Esophagus squamous epithelium (tissue), 5 donors: ENCODE results near the gene DIDO1. TPM values are rescaled to one million over a fixed set of nuclear protein-coding genes. Genes with fewer than 3 reads are reported as not detected.

ENCODE experiments used
- DNase-seq: peaks from one replicate; lab custom pipeline; 2025; lab: John Stamatoyannopoulos, UW
- H3K27ac ChIP-seq, 4 donors: fragments of 200-600 bp; sonication (generic); one replicate each; pipeline ENCODE4 v1.5.1; 2016 to 2019; ENCODE audit warnings: mild to moderate bottlenecking in 1 of 4
- H3K27me3 ChIP-seq, 4 donors: fragments of 200-600 bp; sonication (generic); 1 replicate in 3 of 4; 2 replicates in 1 of 4; pipeline versions ENCODE4 v1.5.1 to v1.6.0; 2017 to 2021; ENCODE audit warnings: antibody characterized with exemption in 1 of 4
- H3K36me3 ChIP-seq, 3 donors: fragments of 200-600 bp; sonication (generic); one replicate each; pipeline ENCODE4 v1.5.1; 2016 to 2019
- H3K4me1 ChIP-seq, 3 donors: fragments of 200-600 bp; sonication (generic); one replicate each; pipeline ENCODE4 v1.5.1; 2017 to 2019
- H3K4me3 ChIP-seq, 4 donors: fragments of 200-600 bp; sonication (generic); 1 replicate in 3 of 4; 2 replicates in 1 of 4; pipeline ENCODE4 v1.5.1; 2016 to 2019; ENCODE audit warnings: mild to moderate bottlenecking in 2 of 4, moderate library complexity in 1 of 4
- H3K9me3 ChIP-seq, 3 donors: fragments of 200-600 bp; sonication (generic); one replicate each; pipeline ENCODE4 v1.5.1; 2016 to 2019
- POLR2A ChIP-seq, 4 donors: fragments of 450-650 bp; IDR thresholded peaks; one replicate each; pipeline ENCODE4 v1.6.1; 2017; ENCODE audit warnings: antibody characterized with exemption in 4 of 4, mild to moderate bottlenecking in 4 of 4, moderate library complexity in 3 of 4
- WGBS, 2 donors: methylation state at CpG; one replicate each; pipeline ENCODE4 v1.1.5; 2018; 5-methylcytosine and 5-hydroxymethylcytosine counted together
- intact Hi-C: fragments of 100-400 bp; cut with DNase I; formaldehyde crosslinking; loops from one replicate; pipeline ENCODE4 v1.15.0; 2022
- total RNA-seq, 4 donors: library from RNA; depleted of rRNA; stranded (reverse); fragments of >200 nt; gene quantifications; one replicate each; pipeline ENCODE4 v1.1.0, GENCODE V29; 2016
- TF ChIP-seq, protein P1 (sequence below), 6 experiments: fragments of 450-650 bp in 4 of 6; fragments of 200-600 bp in 2 of 6; sonication (generic) in 2 of 6; IDR thresholded peaks; one replicate each; pipeline ENCODE4 v1.5.1; 2016 to 2019; ENCODE audit warnings: antibody characterized with exemption in 6 of 6, mild to moderate bottlenecking in 4 of 6, moderate library complexity in 4 of 6
- donor health status: DM: yes; HTN: yes; CAD: no.

Gene DIDO1
- total RNA-seq, 4 donors from 2014 or later = 27.6 to 57.8 (median 36.7) TPM

DNA sequence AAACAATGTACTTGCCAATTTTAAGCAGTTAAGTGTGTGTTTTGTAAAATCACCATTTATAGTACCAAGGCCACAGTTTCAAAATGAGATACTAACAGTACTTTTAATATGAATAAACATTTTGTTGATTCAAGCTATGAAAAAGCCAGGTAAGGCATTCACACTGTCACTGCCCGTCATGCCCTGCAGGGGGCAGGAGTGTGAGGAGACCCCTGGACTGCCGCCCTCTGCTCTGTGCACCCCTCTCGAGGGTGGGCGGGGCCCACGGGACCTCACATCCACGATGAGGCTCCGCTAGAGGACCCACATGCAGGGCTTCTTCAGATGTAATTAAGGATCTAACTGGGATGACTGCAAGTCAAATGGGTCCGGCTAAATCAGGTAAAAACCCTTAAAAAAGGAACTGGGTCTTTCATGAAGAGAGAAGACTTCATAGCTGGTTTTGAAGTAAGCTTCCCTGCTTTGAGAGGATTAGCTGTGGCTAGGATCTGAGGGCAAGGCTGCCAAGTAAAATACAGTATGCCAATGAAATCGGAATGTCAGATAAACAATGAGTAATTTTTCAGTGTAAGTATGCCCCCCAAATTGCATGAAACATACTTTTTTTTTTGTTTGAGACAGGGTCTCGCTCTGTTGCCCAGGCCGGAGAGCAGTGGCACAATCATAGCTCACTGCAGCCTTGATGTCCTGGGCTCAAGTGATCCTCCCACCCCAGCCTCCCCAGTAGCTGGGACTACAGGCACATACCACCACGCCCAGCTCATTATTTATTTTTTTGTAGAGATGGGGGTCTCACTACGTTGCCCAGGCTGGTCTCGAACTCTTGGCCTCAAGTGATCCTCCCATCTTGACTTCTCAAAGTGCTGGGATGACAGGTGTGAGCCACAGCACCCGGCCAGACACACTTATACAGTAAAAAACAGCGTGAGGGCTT lies 18.7 kb downstream of the DIDO1 start:
- no peak for DNase-seq
- H3K36me3 ChIP-seq = peaks cover 48 to 100% (median 81%) of the 10 kb centered on the region in 3 donors
- H3K9me3 ChIP-seq = no peaks in the 10 kb centered on the region
- intact Hi-C loops = no loop called here
- no peak overlapping the region for H3K4me3 ChIP-seq
- TF ChIP-seq, protein P1, sequence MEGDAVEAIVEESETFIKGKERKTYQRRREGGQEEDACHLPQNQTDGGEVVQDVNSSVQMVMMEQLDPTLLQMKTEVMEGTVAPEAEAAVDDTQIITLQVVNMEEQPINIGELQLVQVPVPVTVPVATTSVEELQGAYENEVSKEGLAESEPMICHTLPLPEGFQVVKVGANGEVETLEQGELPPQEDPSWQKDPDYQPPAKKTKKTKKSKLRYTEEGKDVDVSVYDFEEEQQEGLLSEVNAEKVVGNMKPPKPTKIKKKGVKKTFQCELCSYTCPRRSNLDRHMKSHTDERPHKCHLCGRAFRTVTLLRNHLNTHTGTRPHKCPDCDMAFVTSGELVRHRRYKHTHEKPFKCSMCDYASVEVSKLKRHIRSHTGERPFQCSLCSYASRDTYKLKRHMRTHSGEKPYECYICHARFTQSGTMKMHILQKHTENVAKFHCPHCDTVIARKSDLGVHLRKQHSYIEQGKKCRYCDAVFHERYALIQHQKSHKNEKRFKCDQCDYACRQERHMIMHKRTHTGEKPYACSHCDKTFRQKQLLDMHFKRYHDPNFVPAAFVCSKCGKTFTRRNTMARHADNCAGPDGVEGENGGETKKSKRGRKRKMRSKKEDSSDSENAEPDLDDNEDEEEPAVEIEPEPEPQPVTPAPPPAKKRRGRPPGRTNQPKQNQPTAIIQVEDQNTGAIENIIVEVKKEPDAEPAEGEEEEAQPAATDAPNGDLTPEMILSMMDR (IDR thresholded peaks at IDR 0.05) = peak in 4 of 6 experiments; percentile 17 to 35 (median 30)
- no peak for TF ChIP-seq POLR2A (IDR thresholded peaks at IDR 0.05)
- no peak overlapping the region for H3K27ac ChIP-seq
- no peaks in the 10 kb centered on the region for H3K27me3 ChIP-seq
- WGBS, 2 donors = 63 to 70% methylated on average over 12 to 13 of the region's 16 CpGs
- peaks cover 0 to 18% (median 0%) of the 10 kb centered on the region in 3 donors for H3K4me1 ChIP-seq

DNA sequence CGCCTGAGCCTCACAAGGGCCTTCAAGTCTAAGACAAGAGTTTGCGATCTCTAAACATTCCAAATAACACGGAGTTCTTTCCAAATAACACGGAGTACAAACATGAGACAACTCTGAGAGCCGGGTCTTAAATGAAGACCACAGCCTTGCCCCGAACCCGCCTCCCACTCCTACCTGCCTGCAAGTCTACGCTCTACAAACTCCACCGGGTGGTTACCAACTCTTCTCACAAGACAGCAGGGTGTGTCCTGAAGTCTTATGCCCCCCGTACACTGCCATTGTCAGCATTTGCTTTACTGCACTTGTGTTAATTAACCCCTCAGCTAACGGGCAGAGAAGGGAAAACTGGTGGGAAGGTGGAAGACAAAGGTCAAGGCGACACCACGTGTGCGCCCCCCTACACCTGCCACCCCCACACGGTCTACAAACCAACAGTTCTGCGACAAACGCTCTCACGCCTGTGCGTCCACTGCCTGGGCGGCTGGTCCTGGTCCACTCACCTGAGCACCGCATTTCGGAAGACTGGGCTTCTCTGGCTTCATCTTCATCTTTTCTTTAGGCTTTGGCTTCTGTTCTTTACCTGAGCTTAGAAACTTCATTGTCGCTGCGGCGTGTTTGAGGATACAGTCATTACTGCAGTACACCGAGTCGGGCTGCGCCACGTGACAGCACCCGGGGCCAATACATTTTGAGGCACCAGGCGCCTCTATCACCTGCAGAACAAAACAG lies 19.5 kb downstream of the DIDO1 start:
- no peak for DNase-seq
- Histone ChIP-seq H3K36me3 (peaks cover 44 to 100% (median 79%) of the 10 kb centered on the region in 3 donors), H3K27ac (no peak overlapping the region), H3K4me3 (no peak overlapping the region), H3K9me3 (no peaks in the 10 kb centered on the region), H3K4me1 (peaks cover 0 to 9% (median 0%) of the 10 kb centered on the region in 3 donors), H3K27me3 (no peaks in the 10 kb centered on the region)
- no peak for TF ChIP-seq POLR2A (IDR thresholded peaks at IDR 0.05)
- TF ChIP-seq, protein P1 (IDR thresholded peaks at IDR 0.05) = no peak
- WGBS, 2 donors = 88 to 92% methylated on average over 27 to 31 of the region's 31 CpGs
- intact Hi-C loops = no loop called here

DNA sequence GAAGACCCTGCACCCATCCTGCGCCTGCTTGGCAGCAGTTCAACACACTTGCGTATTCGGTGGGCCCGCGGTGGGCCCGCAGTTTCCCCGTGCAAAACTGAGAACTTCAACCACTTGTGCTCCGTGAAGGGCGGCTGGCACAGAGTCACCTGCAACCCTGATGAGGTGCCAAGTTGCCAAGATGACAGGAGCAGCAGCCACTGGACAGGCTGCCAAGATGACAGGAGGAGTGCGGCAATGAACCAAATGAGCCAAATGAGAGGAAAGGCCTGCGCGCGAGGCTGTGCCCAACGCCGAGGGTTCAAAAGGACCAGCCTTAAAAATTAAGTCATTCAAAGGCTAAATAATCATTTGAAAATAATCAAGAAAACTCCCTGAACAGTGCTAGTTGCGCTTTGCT lies 20.1 kb downstream of the DIDO1 start:
- intact Hi-C loops = no loop called here
- no peak for DNase-seq
- Histone ChIP-seq H3K27me3 (no peaks in the 10 kb centered on the region), H3K27ac (no peak overlapping the region), H3K4me3 (no peak overlapping the region), H3K36me3 (peaks cover 38 to 100% (median 74%) of the 10 kb centered on the region in 3 donors), H3K4me1 (peaks cover 0 to 13% (median 0%) of the 10 kb centered on the region in 3 donors), H3K9me3 (no peaks in the 10 kb centered on the region)
- TF ChIP-seq POLR2A (IDR thresholded peaks at IDR 0.05) = no peak
- TF ChIP-seq, protein P1 (IDR thresholded peaks at IDR 0.05) = no peak
- 91 to 92% methylated on average over 9 to 15 of the region's 16 CpGs for WGBS, 2 donors

DNA sequence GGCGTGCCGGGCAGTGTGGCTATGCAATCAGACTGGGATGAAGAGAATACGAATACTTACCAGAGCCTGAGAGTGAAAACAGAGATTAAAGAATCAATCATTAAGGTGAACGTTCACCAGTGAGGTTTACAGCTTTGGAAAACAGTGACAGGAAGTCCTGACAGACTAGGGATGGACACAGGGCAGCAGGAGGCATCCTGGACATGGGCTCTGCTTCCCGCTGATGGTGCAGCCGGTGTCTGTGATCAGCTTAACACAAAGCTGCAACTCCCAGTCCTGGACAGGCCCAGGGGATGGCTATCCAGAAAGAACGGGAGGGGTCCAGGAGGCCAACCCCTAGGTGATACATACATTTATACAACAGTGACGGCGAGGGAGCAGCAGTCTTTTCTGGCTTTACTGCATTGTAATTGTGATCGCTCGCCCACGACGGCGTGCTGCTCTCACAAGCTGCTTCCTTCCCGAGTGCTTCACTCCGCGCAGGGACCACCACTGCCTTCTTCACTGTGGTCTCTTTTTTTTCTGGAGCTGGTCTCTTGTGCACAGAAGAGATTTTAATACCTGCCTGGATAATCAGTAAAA lies 20.7 kb downstream of the DIDO1 start:
- no peak overlapping the region for H3K27ac ChIP-seq
- no peaks in the 10 kb centered on the region for H3K9me3 ChIP-seq
- H3K4me1 ChIP-seq = peaks cover 0 to 19% (median under 1%) of the 10 kb centered on the region in 3 donors
- TF ChIP-seq POLR2A (IDR thresholded peaks at IDR 0.05) = no peak
- TF ChIP-seq, protein P1 (IDR thresholded peaks at IDR 0.05) = no peak
- intact Hi-C loops = no loop called here
- no peak for DNase-seq
- H3K4me3 ChIP-seq = no peak overlapping the region
- H3K27me3 ChIP-seq = no peaks in the 10 kb centered on the region
- peaks cover 32 to 98% (median 69%) of the 10 kb centered on the region in 3 donors for H3K36me3 ChIP-seq
- 88 to 89% methylated on average over 17 of the region's 17 CpGs for WGBS, 2 donors
